GM08714 (cell line): ENCODE measurements around the gene SCNN1B.
"Not testable (repeated sequence)": the region's sequence is repeated elsewhere in the genome, so short reads cannot be mapped to it uniquely, and the experiment has no call there.

Experiments used
- H3K4me3 ChIP-seq: fragments of 200-500 bp; sonication (Bioruptor generic); 2 replicates; pipeline ENCODE4 v1.5.1; 2014; ENCODE audit warnings: mild to moderate bottlenecking, low read length, inconsistent platforms
- ZNF274 ChIP-seq: IDR thresholded peaks from 2 replicates; pipeline ENCODE4 v1.6.1; 2012; ENCODE audit warnings: mild to moderate bottlenecking, low read depth, low read length

Gene SCNN1B

DNA sequence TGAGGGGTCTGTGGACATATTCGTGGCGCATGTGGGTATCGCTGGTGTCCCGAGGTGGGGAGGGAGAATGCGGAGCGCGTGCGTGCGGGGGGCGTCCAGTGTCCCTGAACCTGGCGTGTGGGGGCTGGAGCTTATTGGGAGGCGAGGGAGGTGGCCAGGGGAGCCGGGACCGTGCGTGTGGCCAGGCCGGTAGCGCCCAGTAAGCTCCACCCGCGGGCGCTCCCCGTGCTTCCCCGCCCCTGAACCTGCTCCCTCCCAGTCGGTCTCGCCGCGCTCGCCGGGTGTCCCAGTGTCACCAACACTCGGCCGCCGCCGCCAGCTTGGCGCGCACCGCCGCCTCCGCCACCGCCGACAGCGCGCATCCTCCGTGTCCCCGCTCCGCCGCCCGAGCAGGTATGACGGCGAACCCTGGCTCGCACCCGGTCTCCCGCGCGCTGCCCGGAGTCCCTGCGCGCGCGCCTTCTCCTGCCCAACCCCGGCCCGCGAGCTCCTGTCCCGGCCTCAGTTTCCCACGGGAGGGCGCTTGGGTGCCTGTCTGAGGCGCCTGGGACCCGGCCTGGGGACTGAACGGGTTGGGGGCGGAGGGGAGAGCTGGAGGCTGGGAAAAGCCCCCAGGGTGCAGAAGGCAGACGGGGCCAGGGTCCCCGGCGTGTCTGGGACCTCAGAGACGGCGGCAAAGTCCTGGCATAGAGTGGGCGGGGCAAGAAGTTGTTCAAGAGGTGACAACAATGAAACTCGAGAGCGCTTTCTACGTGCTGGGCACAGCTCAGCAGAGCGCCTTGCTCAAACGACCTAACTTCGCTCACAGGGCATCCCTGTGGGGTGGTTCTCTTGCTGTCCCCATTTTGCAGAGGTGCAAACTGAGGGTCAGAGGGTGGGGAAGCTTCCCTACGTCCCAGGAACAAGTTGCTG is at the start of gene SCNN1B:
Gene SCNN1B (plus strand): TSS at position 258 of the 912 bp plus-strand sequence. CDS start 46,298 bp downstream, outside the sequence.
- no peak for TF ChIP-seq ZNF274
- peak within 1 kb of the TSS; percentile 13; the same call in 1 of the 2 replicates for H3K4me3 ChIP-seq

- TF ChIP-seq ZNF274 = no peak
- H3K4me3 ChIP-seq = no peak overlapping the region
These were observed 49.8 kb upstream of the SCNN1B start for GRCh38 chr16:23252310-23252709.

- not testable (repeated sequence) for H3K4me3 ChIP-seq
These were observed 48.5 kb upstream of the SCNN1B start for GRCh38 chr16:23253650-23254049.

DNA sequence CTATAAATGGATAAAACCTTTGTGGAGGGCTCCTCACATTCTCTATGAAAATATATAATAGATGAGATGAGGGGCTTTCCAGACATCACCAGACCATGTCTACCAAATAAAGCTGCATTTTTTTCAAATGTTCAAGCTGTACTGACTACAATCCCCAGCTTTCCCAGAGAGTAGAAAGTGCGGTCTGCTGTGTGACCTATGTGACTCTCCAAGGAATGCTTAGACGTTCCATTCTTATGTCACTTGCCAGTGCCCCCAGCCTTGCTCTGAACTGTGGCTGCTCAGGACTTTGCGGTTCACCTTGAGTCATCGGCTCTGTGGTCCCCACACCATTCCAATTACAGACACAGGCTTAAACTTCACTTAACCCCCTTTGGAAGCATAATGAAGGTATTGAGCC is 47.8 kb upstream of the SCNN1B start:
- H3K4me3 ChIP-seq = no peak overlapping the region
- no peak for TF ChIP-seq ZNF274

DNA sequence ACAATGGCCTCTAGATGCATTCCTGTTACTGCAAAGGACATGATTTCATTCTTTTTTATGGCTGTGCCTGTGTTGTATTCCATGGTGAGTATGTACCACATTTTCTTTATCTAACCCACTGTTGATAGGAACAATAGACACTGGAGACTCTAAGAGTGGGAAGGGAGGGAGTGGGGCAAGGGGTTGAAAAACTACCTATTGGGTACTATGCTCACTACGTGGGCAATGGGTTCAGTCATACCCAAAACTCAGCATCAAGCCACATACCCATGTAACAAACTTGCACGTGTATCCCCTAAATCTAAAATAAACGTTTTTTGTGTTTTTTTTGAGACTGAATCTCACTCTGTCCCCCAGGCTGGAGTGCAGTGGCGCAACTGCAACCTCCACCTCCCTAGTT is 47.1 kb upstream of the SCNN1B start:
- TF ChIP-seq ZNF274 = no peak
- H3K4me3 ChIP-seq = no peak overlapping the region

DNA sequence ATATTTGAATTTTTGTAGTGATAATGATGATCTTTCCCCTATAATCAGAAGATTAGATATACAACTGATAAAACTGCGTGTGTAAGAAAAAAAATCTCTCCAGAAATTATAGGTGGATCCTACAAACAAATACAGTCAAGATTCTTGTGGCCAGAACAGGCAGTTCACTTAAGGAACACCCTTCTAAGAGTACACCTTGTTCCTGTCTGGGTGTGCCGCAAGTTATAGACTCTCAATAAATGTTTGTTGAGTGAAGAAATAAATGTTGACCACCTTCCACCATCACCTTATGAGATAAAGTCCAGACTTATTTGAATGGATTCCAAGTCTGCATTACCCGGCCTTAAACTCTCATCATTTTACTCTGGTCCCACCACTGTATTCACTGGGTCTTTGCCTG is 45.7 kb upstream of the SCNN1B start:
- TF ChIP-seq ZNF274 = no peak

DNA sequence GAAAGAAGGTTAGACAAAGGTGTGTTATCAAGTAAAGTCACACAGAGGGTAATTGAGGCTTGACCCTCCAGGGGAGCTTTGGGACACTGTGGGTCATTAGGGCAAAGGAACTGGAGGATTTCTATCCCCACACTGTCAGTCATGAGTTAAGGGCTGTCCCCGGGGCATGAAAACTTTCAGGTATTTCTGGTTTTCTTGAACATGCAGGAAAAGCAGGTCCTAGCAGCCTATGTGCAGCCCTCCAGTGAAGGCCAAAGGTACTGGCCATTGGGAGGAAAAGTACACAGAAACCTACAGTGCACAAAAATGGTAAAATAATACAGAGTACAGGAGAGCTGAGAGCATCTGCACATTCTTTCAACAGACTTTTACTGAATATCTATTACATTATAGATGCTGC is 44.4 kb upstream of the SCNN1B start:
- no peak overlapping the region for H3K4me3 ChIP-seq
- no peak for TF ChIP-seq ZNF274

More for the DNA sequence above, 45.7 kb upstream of the SCNN1B start:
- no peak overlapping the region for H3K4me3 ChIP-seq

DNA sequence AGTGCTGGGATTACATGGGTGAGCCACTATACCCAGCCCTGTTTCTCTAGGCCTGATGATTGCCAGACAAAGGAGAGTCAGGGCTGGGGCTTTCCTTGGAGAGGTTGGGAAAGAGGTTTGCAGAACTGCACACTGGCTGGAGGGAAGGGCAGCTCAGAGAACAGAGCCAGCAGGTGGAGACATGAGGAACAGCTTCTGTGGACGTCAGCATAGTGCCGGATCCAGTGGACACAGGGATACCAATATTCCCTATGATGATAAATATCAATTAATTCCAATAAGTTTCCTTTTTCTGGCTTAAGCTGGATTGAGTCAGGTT is 43.2 kb upstream of the SCNN1B start:
- H3K4me3 ChIP-seq = no peak overlapping the region
- TF ChIP-seq ZNF274 = no peak

GRCh38 chr16:23267647-23268046 is 34.5 kb upstream of the SCNN1B start:
- no peak overlapping the region for H3K4me3 ChIP-seq
- no peak for TF ChIP-seq ZNF274

- no peak for TF ChIP-seq ZNF274
- H3K4me3 ChIP-seq = no peak overlapping the region
These were observed 33.5 kb upstream of the SCNN1B start for GRCh38 chr16:23268561-23268960.

DNA sequence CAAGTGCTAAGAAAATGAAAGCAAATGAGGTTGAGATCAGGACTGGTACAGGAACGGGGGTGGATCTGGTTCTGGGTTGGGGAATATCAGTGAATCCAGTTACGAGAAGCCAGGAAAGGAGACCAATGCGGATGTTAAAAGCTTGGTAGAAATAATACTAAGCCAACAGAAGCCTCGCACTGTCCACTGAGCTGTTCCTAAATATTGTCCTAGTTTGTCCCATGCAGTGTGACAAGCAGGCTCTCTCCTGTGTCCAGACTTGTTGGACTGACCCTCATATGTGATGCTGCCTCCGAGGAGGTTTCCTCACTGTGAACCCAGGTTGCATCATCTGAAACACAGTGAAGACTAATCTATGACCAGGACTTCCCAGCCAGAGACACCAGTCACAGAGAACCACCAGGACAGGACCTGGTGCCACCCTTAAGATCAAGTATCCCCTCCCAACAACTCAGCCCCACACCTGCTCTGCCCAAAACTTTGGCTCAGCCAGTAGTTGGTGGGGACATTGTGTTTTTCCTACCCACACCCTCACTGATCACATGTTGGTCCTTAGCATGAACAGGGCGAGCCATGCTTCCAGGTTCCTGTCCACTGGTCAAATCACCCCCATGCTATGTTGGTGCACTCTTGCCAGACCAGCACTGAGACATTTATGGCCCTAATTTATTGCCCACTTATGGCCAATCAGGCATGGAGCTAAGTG is 32.7 kb upstream of the SCNN1B start:
- TF ChIP-seq ZNF274 = no peak

GRCh38 chr16:23270654-23271053 is 31.4 kb upstream of the SCNN1B start:
- no peak overlapping the region for H3K4me3 ChIP-seq
- TF ChIP-seq ZNF274 = no peak

More for the DNA sequence above, 32.7 kb upstream of the SCNN1B start:
- H3K4me3 ChIP-seq = no peak overlapping the region

GRCh38 chr16:23274968-23275367 is 27.1 kb upstream of the SCNN1B start:
- no peak for TF ChIP-seq ZNF274
- no peak overlapping the region for H3K4me3 ChIP-seq

GRCh38 chr16:23276821-23277220 is 25.3 kb upstream of the SCNN1B start:
- TF ChIP-seq ZNF274 = no peak
- H3K4me3 ChIP-seq = no peak overlapping the region

DNA sequence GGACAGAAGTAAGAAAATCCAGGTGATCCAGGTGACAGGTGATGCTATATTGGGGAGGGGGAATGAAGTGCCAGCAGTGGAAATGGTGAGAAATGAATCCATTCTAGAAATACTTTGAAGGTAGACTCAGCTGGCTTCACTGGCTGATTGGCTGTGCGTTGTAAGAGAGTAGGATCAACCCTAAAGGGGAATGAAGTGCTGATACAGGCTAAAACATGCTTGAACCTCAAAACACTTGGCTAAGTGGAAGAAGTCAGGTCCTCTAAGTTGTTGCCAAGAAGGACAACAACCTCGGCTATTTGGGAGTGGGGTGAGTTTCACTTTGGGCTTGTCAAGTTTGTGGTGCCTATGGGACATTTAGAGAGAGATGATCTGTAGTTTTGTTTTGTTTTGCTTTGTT is 24.1 kb upstream of the SCNN1B start:
- no peak for TF ChIP-seq ZNF274
- H3K4me3 ChIP-seq = no peak overlapping the region

- H3K4me3 ChIP-seq = no peak overlapping the region
- TF ChIP-seq ZNF274 = no peak
These were observed 22.4 kb upstream of the SCNN1B start for GRCh38 chr16:23279721-23280153.
